CMK (cell line): ENCODE data around the gene PACSIN2.
"Not testable (repeated sequence)": the region's sequence is repeated elsewhere in the genome, so short reads cannot be mapped to it uniquely, and the experiment has no call there.

Experiments
- DNase-seq: peaks from one replicate; pipeline ENCODE4 v3.0.0-alpha.2; 2010; ENCODE audit warnings: low read depth

The PACSIN2 gene

DNA sequence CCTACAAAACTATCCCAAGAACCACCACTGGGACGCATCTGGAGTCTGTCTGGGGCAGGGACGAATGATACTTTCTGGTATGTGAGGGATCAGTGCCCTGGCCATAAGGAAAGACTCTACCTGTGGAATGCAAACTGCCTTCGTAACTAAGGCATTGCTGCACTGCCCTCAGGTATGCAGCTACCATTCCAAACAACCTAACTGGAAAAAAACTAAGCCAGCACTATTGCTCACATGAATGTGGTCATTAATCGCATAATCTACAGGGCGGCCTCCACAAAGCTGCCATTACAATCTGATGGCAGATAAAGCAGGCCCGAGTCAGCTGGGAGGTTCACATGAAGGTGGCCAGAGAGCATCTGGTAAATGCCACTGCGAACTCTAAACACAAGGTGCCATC lies 3.9 kb downstream of the PACSIN2 start:
- DNase-seq: no peak

DNA sequence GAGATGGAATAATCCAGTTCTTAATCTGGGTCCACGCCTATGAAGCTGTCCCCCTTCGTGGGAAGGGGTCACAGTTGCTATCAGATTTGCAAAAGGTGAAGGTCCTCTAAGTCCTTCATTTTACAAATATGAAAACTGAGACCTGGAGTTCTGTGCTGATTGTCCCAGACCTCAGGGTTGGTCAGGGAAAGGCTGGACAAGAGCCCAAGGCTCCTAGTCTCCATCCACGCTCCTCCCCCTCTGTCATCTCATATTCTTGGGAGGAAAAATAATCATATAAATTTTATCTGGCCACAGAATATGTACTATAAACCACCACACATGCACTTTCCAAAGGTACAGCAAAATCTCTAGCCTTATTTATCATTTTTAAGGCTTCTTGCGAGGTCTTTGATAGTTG lies 5.5 kb downstream of the PACSIN2 start:
- DNase-seq: no peak

DNA sequence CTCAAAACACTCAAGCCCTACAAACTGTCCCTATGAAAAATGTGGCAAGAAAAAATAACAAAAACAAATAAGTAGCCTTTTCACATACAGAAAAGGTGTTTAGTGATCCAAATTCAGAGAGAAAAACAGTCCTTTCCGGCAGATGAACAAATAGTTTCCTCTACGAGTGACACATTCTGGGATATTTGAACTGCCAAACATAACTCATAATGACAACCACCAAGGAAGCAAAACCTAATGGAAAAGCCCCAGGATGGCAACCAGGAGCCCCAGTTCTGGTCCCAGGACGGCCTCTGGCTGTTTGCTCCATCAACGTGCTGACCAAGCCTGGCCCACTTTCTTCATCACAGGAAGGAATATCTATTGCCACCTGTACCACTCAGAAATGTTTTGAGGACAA lies 6.0 kb downstream of the PACSIN2 start:
- DNase-seq: no peak

DNA sequence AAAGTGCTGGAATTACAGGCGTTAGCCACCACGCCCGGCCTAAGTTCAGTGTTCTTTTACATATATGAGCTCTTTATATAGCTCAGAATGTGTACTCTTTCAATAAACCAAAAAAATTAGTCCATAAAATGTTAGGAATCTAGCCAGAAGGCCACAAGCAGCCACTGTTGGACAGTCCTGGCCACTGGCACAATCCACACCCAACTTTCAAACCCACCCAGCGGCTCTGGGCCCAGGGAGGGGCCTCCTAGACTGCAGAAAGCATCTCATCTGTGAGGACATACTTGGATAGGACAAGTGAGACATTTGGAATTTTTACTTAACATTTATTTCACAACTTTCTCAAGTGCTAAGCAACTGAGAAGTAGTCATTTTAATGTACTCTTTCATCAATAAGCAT lies 6.4 kb downstream of the PACSIN2 start:
- no peak for DNase-seq

DNA sequence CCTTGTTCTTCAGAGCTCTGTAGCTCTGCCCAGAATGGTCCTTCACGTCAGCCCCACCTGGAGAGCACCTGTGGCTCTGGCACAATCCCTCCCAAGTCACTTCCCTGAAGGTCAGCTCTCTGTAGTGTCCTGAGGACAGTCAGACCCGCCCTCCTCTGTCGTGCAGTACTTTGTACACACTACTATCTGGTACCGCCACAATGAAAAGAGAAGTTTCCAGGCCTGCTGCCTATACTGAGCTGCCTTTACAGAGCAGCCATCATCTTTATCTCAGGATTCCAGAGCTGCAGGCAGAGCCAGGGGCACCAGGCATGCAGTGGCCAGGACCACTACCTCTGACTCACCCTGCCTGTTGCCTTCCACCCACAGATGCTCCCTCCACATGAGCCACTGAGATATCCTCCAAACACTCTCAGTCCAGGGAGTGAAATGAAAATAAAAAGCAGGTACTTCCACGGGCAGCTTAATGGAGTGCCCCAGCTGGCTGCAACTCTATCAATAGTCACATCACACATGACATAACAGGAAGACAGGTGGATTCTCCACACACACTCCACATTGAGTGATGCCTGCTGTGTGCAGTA lies 7.3 kb downstream of the PACSIN2 start:
- DNase-seq: no peak

DNA sequence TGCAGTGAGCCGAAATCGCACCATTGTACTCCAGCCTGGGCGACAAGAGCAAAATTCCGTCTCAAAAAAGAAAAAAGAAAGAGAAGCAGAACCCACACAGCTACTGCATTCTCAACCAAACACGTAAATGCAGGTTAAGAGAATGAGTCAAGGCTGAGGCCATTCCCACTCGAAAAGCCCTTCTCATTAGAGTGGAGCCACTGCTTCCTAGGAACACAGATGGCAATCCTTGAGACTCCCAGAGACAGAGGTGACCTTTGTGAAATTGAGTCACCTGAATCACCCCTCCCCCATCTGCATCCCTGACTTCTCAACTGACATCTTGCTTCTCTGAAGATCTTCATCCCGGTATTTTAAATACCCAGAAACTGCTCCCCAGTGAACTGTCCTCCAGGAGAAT lies 8.2 kb downstream of the PACSIN2 start:
- no peak for DNase-seq

DNA sequence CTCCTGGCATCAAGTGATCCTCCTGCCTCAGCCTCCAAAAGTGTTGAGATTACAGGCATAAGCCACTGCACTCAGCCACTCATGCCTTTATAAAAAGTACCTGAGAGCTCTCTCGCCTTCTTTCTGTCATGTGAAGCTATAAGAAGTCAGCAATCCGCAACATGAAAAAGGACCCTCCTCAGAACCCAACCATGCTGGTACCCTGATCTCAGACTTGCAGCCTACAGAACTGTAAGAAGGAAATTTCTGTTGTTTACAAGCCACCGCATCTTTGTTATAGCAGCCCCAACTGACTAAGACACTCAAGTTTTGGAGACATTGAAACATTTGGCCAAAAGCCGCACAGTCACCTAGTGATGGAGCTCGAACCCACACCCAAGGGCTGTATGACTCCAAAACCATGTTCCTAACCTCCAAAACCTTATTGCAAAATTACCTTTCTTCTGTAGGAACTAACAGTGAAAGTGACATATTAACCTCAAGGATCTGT lies 8.9 kb downstream of the PACSIN2 start:
- no peak for DNase-seq

DNA sequence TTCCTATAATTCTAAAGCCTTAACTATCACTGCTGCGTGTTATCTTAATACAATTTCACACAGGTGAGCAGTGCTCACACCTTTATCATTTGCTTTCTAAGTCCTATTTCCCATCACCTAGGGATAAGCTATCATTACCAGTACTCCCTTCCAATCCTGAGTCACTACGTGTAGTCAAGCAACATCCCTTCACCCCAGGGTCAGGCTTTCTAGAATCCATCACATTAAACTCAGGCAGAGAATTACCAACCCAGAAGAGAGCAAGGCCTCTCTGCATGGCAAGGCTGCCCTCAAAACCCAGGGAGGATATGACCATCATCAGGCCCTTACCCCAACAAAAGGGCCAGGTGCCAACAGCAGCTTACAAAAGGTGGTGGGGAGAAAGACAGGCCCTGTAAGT lies 9.8 kb downstream of the PACSIN2 start:
- no peak for DNase-seq

DNA sequence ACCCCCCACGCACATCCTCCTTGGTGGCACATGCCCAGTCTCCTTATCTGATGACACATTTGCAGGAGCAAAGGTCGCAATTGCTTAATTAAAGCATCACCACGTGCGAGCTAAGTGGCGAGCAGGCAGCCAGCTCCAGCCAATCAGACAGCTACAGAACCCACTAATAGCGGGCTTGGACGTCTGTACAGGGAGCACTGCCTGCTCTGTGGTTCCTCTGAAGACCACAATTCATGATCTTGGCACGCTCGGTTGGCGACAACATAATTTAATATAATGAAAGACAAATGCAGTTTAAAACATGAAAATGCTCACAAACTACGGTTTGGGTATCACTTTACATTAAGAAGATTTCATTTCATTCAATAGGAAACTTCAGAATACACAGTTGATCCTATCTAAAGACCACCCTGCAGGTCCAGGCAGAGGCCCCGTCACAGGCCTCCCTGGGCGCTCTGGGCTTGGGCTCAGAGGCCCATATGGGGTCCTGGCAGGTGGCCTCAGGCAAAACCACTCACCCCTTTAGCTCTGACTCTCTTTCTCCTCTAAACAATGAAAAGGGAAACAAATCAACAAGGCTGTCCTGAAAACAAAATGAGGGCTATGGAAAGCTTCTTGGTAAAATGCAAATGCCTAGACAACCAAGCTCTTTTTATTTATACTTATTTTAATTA lies 10.4 kb downstream of the PACSIN2 start:
- DNase-seq: peak; percentile 24

DNA sequence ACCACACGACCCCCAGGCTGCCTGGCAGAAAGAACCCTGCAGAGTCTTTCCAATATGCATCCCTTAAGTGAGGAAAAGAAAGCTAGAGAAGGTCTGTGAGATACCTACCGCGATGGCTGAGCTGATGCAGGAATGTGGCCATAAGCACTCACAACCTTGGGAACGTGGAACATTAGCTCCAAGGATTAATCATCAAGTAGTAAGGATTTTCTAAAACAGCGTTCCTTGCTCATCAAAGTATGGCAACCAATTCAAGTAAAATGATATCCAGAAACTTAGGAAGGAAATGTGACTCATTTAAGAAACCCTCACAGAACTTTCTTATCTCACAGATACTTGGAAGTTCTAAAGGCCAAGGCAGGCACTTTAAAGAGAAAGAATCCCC lies 12.8 kb downstream of the PACSIN2 start:
- DNase-seq: no peak

DNA sequence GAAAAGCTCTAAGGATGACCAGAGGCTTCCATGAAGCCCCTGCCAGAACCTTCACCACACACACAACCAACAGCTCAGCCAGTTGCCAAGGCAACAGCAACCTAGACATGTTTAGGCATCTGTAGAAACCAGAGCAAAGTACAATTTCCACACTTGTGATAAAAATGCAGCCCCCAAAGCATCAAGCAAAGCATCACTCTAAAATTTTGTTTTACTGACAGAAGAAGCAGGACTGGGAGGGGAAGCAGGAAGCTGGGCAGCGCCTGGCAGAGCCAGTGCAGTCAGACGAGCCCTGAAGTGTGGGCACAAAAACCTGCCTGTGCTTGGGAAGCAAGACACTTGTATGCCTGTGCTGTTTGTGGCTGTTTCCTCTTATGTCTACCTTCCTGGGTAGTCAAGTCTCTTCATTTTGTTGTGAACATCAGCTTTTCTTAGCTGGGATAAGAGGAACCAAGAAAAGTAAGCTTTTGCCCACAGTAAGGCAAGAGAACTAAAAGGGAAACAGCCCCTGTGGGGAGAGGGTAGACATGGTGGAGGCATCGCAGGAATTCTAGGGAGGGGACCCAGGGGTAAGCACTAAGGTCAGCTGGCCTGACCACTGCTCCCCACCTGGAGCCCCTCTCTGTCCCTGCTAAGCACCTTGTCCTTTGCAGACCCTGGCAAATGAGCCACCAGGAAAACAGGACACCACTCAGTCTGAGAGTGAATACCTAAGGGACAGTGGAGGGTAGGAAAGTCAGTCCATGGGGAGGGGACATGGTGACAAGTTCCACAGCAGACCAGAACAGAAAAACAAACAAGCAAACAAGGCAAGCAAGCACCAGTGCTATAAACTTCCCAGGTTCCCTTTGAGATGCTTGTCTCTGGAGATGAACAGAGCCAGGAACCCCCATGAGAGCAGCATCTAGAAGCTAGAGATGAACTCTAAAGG lies 13.4 kb downstream of the PACSIN2 start:
- no peak for DNase-seq

DNA sequence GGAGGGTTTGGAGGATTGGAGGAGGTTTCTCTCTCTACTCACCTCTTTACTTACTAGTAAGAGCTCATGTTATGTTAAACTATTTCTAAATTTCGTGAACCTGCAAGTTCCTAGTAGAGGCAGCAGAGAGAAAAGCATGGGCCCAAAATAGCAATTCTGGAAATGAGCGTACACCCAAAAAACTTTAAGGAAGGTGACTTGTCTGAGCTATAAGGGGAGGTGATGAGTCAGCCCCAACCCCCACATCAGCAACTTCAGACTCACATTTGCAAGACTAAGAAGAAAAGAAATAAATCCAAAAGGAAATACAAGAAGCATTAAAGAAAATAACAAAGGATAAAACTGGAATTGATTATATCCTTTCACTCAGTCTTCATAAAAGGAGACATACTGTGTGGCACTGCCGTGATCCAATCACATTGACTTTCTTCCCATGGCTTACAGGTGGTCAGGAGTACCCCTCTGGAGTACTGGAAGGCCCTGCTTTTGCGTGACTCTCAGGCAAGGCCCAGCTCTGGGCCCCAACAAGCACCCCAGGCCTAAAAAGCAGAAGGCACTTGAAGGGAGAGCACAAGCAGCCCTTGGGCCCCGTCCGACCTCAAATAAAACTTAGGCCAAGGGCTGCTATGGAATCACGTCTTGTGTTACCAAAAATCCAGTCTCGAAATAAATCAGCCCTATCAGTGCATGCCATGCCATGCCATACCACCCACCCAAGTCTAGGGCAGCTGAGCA lies 14.3 kb downstream of the PACSIN2 start:
- no peak for DNase-seq

DNA sequence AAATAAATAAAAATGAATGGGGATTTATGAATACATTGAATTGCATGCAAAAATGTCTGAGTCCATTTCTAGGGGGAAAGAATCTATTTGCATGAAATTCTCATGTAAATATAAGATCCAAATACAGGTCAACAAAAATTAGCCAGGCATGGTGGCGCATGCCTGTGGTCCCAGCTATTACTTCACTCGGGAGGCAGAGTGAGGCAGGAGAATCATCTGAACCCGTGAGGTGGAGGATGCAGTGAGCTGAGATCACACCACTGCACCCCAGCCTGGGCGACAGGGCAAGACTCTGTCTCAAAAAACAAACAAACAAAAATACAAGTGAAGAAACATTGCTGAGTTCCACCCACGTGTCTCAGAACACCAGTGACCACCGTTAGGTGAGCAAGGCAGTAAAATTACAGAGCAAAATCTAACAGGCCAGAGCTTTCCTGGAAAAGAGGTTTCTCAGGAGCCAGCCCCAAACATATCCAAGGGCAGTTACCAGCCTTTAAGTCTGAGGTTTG lies 17.3 kb downstream of the PACSIN2 start:
- no peak for DNase-seq

DNA sequence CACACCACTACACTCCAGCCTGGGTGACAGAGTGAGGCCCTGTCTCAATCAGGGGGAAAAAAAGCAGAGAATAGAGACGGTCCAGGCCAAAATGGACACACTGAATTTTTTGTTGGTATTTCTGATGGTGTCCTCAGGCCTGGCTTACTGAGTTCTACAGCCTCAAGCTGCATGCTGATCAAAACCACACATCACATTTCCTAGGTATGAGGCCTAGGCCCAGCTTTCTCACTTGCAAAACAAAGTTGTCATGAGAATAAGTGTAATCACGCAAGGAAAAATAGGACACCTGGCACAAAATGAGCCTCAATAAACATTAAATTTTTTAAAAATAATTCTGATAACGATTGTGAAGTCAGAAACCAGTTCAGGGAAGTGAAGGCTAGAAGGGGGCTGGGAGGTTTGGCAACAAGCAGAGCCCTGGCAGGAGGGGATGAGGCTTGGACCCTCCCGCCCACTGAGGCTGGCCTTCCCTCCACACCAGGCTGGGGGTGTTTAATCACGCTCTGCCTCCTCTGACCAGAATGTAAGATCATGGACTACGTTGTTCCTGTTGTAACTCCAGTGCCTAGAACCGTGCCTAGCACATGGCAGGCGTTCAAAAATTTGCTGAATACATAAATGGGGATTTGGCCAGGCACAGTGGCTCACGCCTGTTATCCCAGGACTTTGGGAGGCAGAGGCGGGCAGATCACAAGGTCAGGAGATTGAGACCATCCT lies 18.1 kb downstream of the PACSIN2 start:
- DNase-seq: no peak

DNA sequence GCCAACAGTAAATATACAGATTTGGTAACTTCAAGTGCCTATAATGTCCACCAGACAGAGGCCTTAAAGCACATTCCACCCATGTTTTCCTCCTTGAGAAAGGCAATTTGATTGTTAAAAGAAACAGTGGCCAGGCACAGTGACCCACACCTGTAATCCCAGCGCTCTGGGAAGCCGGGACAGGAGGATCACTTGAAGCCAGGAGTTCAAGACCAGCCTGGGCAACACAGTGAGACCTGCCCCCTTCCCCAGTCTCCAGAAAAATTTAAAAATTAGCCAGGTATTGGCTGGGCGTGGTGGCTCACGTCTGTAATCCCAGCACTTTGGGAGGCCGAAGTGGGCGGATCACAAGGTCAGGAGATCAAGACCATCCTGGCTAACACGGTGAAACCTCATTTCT lies 19.3 kb downstream of the PACSIN2 start:
- DNase-seq: not testable (repeated sequence)

DNA sequence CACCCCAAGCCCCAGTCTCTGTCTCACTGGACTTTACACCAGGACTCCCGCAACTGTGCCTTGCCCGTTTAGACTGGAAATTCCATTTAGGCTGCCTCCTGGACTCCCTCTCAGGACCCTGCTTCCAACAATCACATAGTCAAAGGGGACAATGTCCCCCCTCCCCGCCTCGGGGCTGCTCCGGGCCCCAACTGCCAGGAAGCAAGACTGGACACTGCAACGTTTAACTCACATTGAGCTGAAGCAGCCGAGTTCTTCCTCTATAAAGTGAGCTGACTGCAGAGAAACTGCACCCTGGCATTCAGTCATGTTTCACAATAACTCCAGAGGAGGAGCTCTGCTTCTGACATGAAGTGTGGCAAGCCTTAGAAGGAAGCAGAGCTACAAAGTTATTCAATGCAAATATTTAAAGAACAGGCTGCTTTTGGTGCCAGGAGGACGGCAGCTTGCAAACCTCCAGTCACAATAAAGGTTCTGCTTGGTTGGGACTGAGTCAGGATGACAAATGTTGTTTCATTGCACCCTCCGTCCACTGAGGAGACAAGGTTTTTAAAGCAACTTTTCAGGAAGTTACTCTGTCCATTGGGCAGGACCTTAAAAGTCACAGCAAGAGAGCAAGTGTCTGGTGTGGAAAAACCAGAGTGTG lies 19.9 kb downstream of the PACSIN2 start:
- DNase-seq: no peak

DNA sequence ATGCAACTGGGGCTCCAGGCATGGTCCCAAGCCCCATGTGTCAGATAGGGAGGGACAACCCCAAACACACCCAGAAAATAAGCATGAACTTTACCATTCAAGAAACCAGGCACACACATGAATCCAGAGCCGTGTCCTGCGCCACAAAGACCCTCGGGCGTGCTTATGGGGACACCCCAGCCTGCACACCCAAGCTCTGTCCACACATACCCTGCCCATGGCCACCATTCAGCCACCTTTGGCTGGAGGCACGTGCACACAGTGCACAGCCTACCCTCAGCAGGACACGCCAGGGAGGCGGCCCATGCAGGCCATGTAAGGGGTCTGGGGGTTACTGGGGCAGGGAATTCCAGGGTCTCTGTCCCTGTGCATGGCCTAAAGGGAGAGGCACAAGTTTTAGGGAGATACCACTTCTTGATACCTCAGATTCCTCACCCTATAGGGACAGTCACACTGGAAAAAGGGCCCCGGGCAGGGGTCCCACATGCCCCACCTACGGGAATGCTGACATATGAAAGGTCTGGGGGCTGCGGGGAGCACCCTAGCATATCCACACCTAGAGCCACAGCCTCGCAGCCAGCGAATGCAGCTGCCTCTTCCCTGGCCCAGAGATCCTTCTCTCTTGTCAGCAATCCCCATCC lies 20.6 kb downstream of the PACSIN2 start:
- no peak for DNase-seq

DNA sequence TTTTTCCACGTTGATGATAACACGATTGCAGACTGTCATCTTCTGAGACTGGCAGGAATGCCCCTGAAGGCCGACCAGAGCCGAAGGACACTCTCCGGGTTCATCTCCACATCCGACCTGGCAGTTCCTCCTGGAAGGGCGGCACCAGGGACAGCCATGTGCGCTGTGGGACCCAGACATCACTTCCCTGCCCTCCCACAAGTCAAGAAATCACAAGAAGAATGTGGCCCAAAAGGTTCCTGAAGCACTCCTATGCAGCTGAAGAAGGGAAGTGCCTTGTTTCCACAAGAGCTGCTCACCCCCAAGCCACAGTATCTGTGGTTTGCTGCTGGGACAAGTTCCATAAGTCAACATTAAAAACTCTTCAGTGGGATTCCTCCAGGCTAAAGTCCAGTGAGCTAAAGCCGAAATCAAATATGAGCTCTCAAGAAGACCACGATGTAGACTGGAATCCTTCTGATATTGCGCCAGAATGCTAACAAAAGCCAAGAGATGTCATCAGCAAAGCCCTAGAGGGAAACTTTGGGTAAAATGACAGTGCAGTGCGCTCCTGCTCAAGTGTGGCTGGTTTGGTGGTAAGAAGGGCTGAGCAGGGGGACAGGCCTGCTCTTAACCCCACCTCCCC lies 21.2 kb downstream of the PACSIN2 start:
- no peak for DNase-seq

DNA sequence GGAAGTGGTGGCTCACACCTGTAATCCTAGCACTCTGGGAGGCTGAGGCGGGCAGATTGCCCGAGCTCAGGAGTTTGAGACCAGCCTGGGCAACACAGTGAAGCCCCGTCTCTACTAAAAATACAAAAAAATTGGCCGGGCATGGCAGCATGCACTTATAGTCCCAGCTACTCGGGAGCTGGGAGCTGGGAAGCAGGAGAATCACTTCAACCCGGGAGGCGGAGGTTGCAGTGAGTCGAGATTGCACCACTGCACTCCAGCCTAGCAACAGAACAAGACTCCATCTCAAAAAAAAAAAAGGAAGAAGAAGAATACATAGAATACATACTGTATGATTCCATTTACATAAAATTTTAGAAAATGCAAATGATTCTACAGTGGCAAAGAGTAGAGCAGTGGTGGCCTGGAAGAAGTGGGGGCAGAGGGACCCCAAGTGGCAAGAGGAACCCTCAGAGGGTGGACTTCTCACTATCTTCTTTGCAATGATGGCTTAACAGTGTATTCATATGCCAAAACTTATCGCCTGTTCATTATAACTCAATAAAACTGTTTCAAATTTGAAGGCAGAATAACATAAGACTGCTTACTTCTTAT lies 22.0 kb downstream of the PACSIN2 start:
- no peak for DNase-seq

DNA sequence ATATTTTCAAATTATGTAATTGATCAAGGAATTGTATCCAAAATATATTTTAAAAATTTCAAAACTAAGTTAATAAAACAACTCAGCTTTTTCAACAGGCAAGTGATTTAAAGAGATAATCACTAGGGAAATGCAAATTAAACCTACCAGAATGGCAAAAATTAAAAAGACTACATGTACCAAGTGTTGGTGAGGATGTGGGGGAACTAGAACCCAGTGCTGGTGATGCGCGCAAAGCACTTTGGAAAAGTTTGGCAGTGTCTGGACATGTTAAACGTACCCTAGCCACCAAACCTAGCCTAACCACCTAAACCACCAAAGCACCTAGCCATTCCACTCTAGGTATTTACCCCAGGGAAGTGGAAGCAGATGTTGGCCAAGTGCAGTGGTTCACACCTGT lies 22.9 kb downstream of the PACSIN2 start:
- no peak for DNase-seq
